HL-60 (cell line): ENCODE data around the gene TOPAZ1.

Experiments
- GABPA ChIP-seq: IDR thresholded peaks from 2 replicates; pipeline ENCODE4 v1.6.1; 2012; ENCODE audit warnings: low read depth
- POLR2AphosphoS5 ChIP-seq: IDR thresholded peaks from 2 replicates; pipeline ENCODE4 v1.6.1; 2012; ENCODE audit warnings: low read depth
- SPI1 ChIP-seq: IDR thresholded peaks from 2 replicates; pipeline ENCODE4 v1.6.1; 2012; ENCODE audit warnings: low read depth, mild to moderate bottlenecking, borderline replicate concordance
- TF ChIP-seq, protein P1 (sequence below): IDR thresholded peaks from one replicate; pipeline ENCODE4 v1.5.1; 2011; ENCODE audit warnings: low read length, control low read depth, inconsistent platforms; ENCODE audit not compliant: insufficient read depth
- TF ChIP-seq, protein P2 (sequence below): IDR thresholded peaks from 2 replicates; pipeline ENCODE4 v1.6.1; 2012; ENCODE audit warnings: low read depth; ENCODE audit not compliant: insufficient replicate concordance

DNA sequence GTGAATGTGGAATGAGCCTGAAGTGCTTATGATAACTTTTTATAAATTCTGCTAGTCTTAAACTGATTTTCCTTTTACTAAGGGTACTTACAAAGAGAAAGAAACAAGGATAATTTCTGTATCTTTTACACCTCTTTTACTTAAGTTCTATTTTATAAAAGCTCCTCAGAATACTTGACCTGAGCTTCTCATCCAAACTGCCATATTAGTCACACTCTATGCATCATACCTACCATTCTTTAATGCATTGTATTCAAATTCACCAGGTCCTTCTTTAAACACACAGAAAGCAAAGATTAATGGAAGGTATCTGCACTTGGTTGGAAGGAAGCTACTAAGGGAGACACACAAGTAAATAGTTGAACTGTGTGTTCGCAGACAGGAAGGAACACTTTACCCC is 1.6 kb upstream of the TOPAZ1 start:
- no peak for TF ChIP-seq POLR2AphosphoS5
- TF ChIP-seq, protein P1, sequence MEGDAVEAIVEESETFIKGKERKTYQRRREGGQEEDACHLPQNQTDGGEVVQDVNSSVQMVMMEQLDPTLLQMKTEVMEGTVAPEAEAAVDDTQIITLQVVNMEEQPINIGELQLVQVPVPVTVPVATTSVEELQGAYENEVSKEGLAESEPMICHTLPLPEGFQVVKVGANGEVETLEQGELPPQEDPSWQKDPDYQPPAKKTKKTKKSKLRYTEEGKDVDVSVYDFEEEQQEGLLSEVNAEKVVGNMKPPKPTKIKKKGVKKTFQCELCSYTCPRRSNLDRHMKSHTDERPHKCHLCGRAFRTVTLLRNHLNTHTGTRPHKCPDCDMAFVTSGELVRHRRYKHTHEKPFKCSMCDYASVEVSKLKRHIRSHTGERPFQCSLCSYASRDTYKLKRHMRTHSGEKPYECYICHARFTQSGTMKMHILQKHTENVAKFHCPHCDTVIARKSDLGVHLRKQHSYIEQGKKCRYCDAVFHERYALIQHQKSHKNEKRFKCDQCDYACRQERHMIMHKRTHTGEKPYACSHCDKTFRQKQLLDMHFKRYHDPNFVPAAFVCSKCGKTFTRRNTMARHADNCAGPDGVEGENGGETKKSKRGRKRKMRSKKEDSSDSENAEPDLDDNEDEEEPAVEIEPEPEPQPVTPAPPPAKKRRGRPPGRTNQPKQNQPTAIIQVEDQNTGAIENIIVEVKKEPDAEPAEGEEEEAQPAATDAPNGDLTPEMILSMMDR, result no peak
- TF ChIP-seq, protein P2, sequence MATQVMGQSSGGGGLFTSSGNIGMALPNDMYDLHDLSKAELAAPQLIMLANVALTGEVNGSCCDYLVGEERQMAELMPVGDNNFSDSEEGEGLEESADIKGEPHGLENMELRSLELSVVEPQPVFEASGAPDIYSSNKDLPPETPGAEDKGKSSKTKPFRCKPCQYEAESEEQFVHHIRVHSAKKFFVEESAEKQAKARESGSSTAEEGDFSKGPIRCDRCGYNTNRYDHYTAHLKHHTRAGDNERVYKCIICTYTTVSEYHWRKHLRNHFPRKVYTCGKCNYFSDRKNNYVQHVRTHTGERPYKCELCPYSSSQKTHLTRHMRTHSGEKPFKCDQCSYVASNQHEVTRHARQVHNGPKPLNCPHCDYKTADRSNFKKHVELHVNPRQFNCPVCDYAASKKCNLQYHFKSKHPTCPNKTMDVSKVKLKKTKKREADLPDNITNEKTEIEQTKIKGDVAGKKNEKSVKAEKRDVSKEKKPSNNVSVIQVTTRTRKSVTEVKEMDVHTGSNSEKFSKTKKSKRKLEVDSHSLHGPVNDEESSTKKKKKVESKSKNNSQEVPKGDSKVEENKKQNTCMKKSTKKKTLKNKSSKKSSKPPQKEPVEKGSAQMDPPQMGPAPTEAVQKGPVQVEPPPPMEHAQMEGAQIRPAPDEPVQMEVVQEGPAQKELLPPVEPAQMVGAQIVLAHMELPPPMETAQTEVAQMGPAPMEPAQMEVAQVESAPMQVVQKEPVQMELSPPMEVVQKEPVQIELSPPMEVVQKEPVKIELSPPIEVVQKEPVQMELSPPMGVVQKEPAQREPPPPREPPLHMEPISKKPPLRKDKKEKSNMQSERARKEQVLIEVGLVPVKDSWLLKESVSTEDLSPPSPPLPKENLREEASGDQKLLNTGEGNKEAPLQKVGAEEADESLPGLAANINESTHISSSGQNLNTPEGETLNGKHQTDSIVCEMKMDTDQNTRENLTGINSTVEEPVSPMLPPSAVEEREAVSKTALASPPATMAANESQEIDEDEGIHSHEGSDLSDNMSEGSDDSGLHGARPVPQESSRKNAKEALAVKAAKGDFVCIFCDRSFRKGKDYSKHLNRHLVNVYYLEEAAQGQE, result no peak
- TF ChIP-seq GABPA, result no peak
- TF ChIP-seq SPI1, result no peak
